PFSK-1 (cell line): ENCODE data around the gene RAP1GAP.

Experiments
- FOXP2 ChIP-seq: optimal IDR thresholded peaks from 2 replicates; pipeline ENCODE3; 2011; ENCODE audit warnings: borderline replicate concordance, control low read depth, inconsistent platforms; ENCODE audit not compliant: insufficient read depth; ENCODE audit errors: extremely low read length, extremely low read depth
- POLR2AphosphoS5 ChIP-seq: IDR thresholded peaks from 2 replicates; pipeline ENCODE4 v1.6.1; 2012; ENCODE audit warnings: low read depth, mild to moderate bottlenecking, control low read depth, low read length, moderate library complexity
- SIN3A ChIP-seq: IDR thresholded peaks from 2 replicates; pipeline ENCODE4 v1.6.1; 2012; ENCODE audit warnings: mild to moderate bottlenecking, low read length, moderate library complexity, borderline replicate concordance; ENCODE audit not compliant: insufficient read depth

GRCh38 chr1:21576031-21576797 is 92.9 kb downstream of the RAP1GAP start:
- no peak for TF ChIP-seq POLR2AphosphoS5
- TF ChIP-seq SIN3A: no peak
- no peak for TF ChIP-seq FOXP2
